ENCODE results near the gene PLEKHM3. TPM values are rescaled to one million over a fixed set of nuclear protein-coding genes. Genes with fewer than 3 reads are reported as not detected.

The PLEKHM3 gene
- total RNA-seq, 1 experiment from 2014 or later: 9.3 TPM

DNA sequence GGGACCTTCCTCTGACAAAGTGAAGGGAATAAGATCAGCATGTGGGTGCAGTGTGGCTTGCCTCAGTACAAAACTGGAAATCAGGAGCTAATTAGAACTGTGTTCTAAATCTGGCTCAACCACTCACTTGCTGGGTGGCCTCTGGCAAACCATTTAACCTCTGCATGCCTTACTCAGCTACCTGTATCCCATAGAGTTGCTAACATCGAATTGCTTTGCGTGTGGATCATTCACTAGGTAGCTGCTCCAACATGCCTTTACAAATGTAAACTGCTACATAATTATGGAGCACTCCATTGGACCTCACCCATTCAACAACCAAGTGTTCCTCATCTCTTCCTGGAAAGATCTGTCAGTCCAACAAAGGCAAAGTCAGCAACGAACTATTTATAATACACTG lies 19.0 kb downstream of the PLEKHM3 start:
- Mint-ChIP-seq H3K36me3 (ENCODE audit: insufficient read depth, unreplicated experiment) (no peaks in the 10 kb centered on the region), H3K27me3 (ENCODE audit: insufficient read depth, unreplicated experiment) (no peaks in the 10 kb centered on the region), H3K4me1 (ENCODE audit: low read depth, unreplicated experiment) (no peaks in the 10 kb centered on the region), H3K9me3 (ENCODE audit: unreplicated experiment) (no peaks in the 10 kb centered on the region), H3K27ac (ENCODE audit: unreplicated experiment) (no peak overlapping the region), H3K4me3 (ENCODE audit: unreplicated experiment) (no peak overlapping the region)
- H3K36me3 ChIP-seq (ENCODE audit: control insufficient read depth, insufficient read depth, low read length): no peaks in the 10 kb centered on the region
- no peaks in the 10 kb centered on the region for H3K9me3 ChIP-seq
- no peaks in the 10 kb centered on the region for H3K27me3 ChIP-seq (replicated peaks; ENCODE audit: control insufficient read depth, insufficient read depth, low read length)
- no TSS peak for BruUV-seq (replicated peaks)
- peaks cover 8% of the 10 kb centered on the region; the same call in 1 of the 2 replicates for H3K4me1 ChIP-seq
- ChIA-PET POLR2A (no interaction called here), CTCF (interaction anchor here (1.2 to 1.4 kb wide), 2 partner anchors 9 to 34 kb away, joined by 3 to 4 read pairs; no protein-coding TSS in a partner anchor)
- no peak overlapping the region for H3K4me3 ChIP-seq (ENCODE audit: low read depth, low read length)
- TF ChIP-seq CTCF (IDR thresholded peaks at IDR 0.05; ENCODE audit: insufficient read depth in 1 of 2, low read depth in 1 of 2, low read length in 1 of 2, severe bottlenecking in 1 of 2, unreplicated experiment in 1 of 2): no peak
- intact Hi-C loops (cut with micrococcal nuclease; ENCODE audit: unreplicated experiment): no loop called here
- DNase-seq: no peak

DNA sequence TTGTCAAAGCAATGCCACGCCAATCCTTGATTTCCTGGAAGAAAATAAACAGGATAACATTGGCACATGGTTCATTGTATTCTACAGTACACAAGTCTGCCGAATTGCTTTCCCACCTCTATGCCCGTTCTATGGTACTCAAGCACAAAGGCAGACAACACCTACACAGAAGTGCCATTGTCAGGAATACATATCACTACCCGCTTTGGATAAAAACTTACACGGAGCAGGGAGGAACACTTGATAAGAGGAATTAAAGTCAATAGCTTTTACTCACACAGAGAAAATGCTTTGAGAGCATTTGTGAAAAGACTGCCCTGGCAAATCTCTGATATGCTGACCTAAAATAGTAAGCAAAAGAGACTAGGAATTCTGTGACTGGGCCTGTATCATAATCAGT lies 23.4 kb downstream of the PLEKHM3 start:
- CTCF ChIA-PET: no interaction called here
- no peak for TF ChIP-seq CTCF (IDR thresholded peaks at IDR 0.05; ENCODE audit: insufficient read depth in 1 of 2, low read depth in 1 of 2, low read length in 1 of 2, severe bottlenecking in 1 of 2, unreplicated experiment in 1 of 2)
- H3K4me1 ChIP-seq: no peaks in the 10 kb centered on the region
- no peaks in the 10 kb centered on the region for H3K27me3 ChIP-seq (replicated peaks; ENCODE audit: control insufficient read depth, insufficient read depth, low read length)
- no peaks in the 10 kb centered on the region; the same call in 1 of the 2 replicates for H3K36me3 ChIP-seq (ENCODE audit: control insufficient read depth, insufficient read depth, low read length)
- Mint-ChIP-seq H3K4me1 (ENCODE audit: low read depth, unreplicated experiment) (no peaks in the 10 kb centered on the region), H3K9me3 (ENCODE audit: unreplicated experiment) (no peaks in the 10 kb centered on the region), H3K4me3 (ENCODE audit: unreplicated experiment) (no peak overlapping the region), H3K36me3 (ENCODE audit: insufficient read depth, unreplicated experiment) (no peaks in the 10 kb centered on the region), H3K27me3 (ENCODE audit: insufficient read depth, unreplicated experiment) (no peaks in the 10 kb centered on the region), H3K27ac (ENCODE audit: unreplicated experiment) (no peak overlapping the region)
- H3K4me3 ChIP-seq (ENCODE audit: low read depth, low read length): no peak overlapping the region
- intact Hi-C loops (cut with micrococcal nuclease; ENCODE audit: unreplicated experiment): no loop called here
- H3K9me3 ChIP-seq: no peaks in the 10 kb centered on the region
- no peak for DNase-seq
- POLR2A ChIA-PET: no interaction called here
- no TSS peak for BruUV-seq (replicated peaks)

GRCh38 chr2:208000701-208001395 lies 24.5 kb downstream of the PLEKHM3 start:
- BruUV-seq (replicated peaks): no TSS peak
- Mint-ChIP-seq H3K4me3 (ENCODE audit: unreplicated experiment) (no peak overlapping the region), H3K4me1 (ENCODE audit: low read depth, unreplicated experiment) (no peaks in the 10 kb centered on the region), H3K9me3 (ENCODE audit: unreplicated experiment) (no peaks in the 10 kb centered on the region), H3K36me3 (ENCODE audit: insufficient read depth, unreplicated experiment) (no peaks in the 10 kb centered on the region), H3K27ac (ENCODE audit: unreplicated experiment) (no peak overlapping the region), H3K27me3 (ENCODE audit: insufficient read depth, unreplicated experiment) (no peaks in the 10 kb centered on the region)
- POLR2A ChIA-PET: no interaction called here
- intact Hi-C loops (cut with micrococcal nuclease; ENCODE audit: unreplicated experiment): no loop called here
- Histone ChIP-seq H3K9me3 (no peaks in the 10 kb centered on the region), H3K4me3 (ENCODE audit: low read depth, low read length) (no peak overlapping the region), H3K27me3 (replicated peaks; ENCODE audit: control insufficient read depth, insufficient read depth, low read length) (no peaks in the 10 kb centered on the region), H3K36me3 (ENCODE audit: control insufficient read depth, insufficient read depth, low read length) (no peaks in the 10 kb centered on the region; the same call in 1 of the 2 replicates), H3K4me1 (no peaks in the 10 kb centered on the region)
- DNase-seq: no peak
- CTCF ChIA-PET: no interaction called here
- TF ChIP-seq CTCF (IDR thresholded peaks at IDR 0.05; ENCODE audit: insufficient read depth in 1 of 2, low read depth in 1 of 2, low read length in 1 of 2, severe bottlenecking in 1 of 2, unreplicated experiment in 1 of 2): no peak
